BE2C (cell line): ENCODE data around the gene PSMD12.

ENCODE experiments used
- DNase-seq: peaks from one replicate; pipeline ENCODE4 v3.0.0-alpha.2; 2020
- H3K27me3 ChIP-seq: fragments of 250-450 bp; sonication (Bioruptor Pico); 2 replicates; pipeline ENCODE4 v1.5.1; 2020; ENCODE audit warnings: mild to moderate bottlenecking
- H3K36me3 ChIP-seq: fragments of 250-450 bp; sonication (Bioruptor Pico); 2 replicates; pipeline ENCODE4 v1.5.1; 2020; ENCODE audit warnings: mild to moderate bottlenecking
- H3K4me1 ChIP-seq: fragments of 250-450 bp; sonication (Bioruptor Pico); 2 replicates; pipeline ENCODE4 v1.5.1; 2020
- H3K4me3 ChIP-seq: 2 replicates; pipeline ENCODE4 v1.5.1; 2011; ENCODE audit warnings: low read depth, low read length
- H3K9me3 ChIP-seq: fragments of 250-450 bp; sonication (Bioruptor Pico); 2 replicates; pipeline ENCODE4 v1.5.1; 2020
- TF ChIP-seq, protein P1 (sequence below): IDR thresholded peaks from 2 replicates; pipeline ENCODE4 v1.5.1; 2012; ENCODE audit warnings: mild to moderate bottlenecking, low read depth, low read length

PSMD12 gene

DNA sequence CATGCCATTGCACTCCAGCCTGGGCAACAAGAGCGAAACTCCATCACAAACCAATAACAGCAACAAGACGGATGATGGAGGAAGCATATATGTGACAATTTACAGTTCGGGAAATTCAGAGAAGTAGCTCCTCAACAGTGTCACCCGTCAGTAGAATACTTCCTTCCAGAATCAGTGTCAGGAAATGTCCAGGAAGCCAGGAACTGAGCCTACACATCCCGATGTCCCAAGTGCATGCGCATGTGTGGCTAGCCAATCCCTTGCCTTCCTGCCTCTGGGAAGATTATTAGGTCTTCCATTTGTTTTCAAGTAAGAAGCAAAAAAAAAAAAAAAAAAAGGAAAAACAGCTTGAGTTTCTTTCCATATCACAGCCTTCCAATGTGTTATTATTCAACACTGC is 9.3 kb upstream of the PSMD12 start:
- Histone ChIP-seq H3K9me3 (no peaks in the 10 kb centered on the region), H3K4me3 (no peak overlapping the region), H3K36me3 (no peaks in the 10 kb centered on the region), H3K4me1 (no peaks in the 10 kb centered on the region), H3K27me3 (no peaks in the 10 kb centered on the region)
- TF ChIP-seq, protein P1, sequence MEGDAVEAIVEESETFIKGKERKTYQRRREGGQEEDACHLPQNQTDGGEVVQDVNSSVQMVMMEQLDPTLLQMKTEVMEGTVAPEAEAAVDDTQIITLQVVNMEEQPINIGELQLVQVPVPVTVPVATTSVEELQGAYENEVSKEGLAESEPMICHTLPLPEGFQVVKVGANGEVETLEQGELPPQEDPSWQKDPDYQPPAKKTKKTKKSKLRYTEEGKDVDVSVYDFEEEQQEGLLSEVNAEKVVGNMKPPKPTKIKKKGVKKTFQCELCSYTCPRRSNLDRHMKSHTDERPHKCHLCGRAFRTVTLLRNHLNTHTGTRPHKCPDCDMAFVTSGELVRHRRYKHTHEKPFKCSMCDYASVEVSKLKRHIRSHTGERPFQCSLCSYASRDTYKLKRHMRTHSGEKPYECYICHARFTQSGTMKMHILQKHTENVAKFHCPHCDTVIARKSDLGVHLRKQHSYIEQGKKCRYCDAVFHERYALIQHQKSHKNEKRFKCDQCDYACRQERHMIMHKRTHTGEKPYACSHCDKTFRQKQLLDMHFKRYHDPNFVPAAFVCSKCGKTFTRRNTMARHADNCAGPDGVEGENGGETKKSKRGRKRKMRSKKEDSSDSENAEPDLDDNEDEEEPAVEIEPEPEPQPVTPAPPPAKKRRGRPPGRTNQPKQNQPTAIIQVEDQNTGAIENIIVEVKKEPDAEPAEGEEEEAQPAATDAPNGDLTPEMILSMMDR: no peak
- DNase-seq: no peak

DNA sequence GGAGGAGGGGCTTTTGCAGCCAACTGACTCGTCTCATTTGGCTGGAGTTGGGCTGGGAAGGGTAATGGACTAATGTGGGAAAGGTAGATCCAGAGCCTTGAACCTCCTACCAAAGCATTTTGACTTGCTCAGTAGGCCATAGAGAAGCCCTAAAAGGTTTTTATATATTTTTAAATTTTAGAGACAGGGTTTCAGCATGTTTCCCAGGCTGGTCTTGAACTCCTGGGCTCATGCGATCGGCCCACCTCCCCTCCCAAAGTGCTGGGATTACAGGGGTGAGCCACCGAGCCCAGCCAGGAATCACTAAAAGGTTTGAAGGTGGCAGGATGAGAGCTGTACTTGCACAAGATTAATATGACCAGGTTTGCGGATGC is 8.7 kb upstream of the PSMD12 start:
- no peaks in the 10 kb centered on the region for H3K4me1 ChIP-seq
- no peaks in the 10 kb centered on the region for H3K9me3 ChIP-seq
- no peaks in the 10 kb centered on the region for H3K36me3 ChIP-seq
- no peaks in the 10 kb centered on the region for H3K27me3 ChIP-seq
- TF ChIP-seq, protein P1: no peak
- H3K4me3 ChIP-seq: no peak overlapping the region
- DNase-seq: no peak

DNA sequence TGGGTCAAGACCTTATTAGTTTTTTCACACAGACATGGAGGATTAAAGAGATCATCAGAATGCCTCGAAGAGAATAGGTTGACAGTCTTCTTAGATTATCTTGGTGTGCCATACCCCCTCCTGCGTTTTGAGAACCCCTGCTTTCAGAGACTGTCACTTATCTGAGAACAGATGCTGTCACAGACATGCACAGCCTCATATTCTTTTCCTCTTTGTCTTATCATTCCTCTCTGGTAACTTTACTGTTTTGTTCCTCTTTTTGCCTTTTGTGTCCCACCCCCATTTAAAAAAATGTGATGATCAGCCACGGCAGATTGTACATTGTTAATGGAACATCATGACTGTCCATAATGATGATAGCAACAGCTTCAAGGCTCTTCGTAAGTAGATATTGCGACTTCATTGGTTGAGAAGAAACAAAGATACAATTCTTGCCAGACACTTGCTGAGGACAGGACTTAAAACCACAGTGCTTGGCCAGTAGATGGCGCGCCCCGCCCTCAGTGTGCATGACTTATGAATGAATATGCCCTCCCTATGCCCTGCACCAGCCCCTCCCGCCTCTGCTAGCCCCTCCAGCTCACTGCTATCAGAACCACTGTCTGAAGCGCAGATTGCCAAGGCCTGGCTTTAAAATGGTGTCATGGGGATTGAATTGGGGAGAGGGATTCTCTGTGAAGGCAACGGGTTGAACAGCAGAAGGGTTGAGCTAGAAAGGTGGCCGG is 8.1 kb upstream of the PSMD12 start:
- Histone ChIP-seq H3K4me1 (no peaks in the 10 kb centered on the region), H3K4me3 (no peak overlapping the region), H3K36me3 (no peaks in the 10 kb centered on the region), H3K27me3 (no peaks in the 10 kb centered on the region), H3K9me3 (no peaks in the 10 kb centered on the region)
- TF ChIP-seq, protein P1: peak; percentile 93
- peak; percentile 95 for DNase-seq

DNA sequence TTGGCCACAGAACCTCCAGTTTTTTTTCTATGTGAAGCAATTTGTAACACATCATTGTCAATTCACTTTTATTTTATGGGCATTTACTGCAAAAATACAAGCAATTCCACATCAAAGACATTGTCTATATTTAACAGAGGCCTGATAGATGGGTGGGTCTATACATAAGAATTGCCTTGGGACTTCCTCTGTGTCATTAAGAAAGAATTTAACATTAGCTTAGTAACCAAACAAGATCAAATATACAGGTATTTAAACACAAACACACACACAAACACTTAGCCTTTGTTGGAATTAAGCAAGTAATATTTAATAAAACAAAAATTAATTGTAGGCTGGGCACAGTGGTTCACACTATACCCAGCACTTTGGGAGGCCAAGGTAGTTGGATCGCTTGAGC is 6.4 kb upstream of the PSMD12 start:
- Histone ChIP-seq H3K4me1 (no peaks in the 10 kb centered on the region), H3K4me3 (no peak overlapping the region), H3K36me3 (no peaks in the 10 kb centered on the region), H3K27me3 (no peaks in the 10 kb centered on the region), H3K9me3 (no peaks in the 10 kb centered on the region)
- TF ChIP-seq, protein P1: no peak
- no peak for DNase-seq

DNA sequence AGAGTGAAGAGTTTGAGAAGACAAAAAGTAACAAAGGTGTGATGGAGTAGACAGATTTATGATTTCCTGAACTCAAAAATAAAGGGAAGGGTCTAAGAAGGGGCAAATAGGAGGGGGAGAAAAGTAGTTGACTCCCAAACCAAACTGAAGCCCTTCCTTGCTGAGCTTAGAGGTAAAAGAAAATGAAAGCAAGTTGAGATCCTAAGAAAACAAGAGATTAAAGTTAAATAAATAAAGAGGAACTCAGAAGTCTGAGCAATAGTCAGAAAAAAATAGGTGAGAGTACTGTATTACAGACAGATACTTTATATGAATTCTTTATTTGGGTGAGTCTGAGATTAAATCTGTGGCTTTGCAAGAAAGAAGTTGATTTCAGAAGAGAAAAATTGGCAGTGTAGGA is 3.3 kb upstream of the PSMD12 start:
- Histone ChIP-seq H3K36me3 (no peaks in the 10 kb centered on the region; the same call in 1 of the 2 replicates), H3K27me3 (no peaks in the 10 kb centered on the region), H3K9me3 (no peaks in the 10 kb centered on the region), H3K4me1 (no peaks in the 10 kb centered on the region), H3K4me3 (no peak overlapping the region)
- TF ChIP-seq, protein P1: no peak
- no peak for DNase-seq

DNA sequence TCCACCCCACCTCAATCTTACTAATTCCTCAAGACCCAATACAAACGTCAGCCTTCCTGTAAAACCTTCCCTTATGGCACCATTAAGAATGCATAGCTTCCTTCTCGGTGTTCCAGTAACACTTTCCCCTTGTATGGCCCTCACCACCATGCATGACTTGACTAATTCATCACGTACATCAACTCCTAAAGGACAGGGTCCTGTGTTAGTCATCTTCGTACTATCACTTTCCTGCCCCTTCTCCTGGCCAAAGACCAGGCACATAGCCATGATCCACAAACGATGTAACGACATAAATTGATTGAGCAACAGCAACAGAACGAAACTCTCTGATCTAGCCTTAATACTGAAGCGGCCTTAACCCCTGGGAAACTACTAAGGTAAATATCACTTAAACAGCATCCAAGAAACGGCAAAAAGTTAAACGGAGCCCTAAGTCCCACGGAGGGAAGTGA is 612 bp downstream of the PSMD12 start:
- DNase-seq: no peak

More for the DNA sequence above, 612 bp downstream of the PSMD12 start:
- Histone ChIP-seq H3K9me3 (no peaks in the 10 kb centered on the region), H3K4me1 (no peaks in the 10 kb centered on the region), H3K36me3 (peaks cover 14% of the 10 kb centered on the region), H3K4me3 (peak overlapping the region; percentile 88), H3K27me3 (no peaks in the 10 kb centered on the region)
- TF ChIP-seq, protein P1: no peak
